ENCODE results near the gene PIM3.
A peak's percentile ranks its signal among the peaks of the same experiment; 100 is the strongest.
"Not testable (repeated sequence)": the region's sequence is repeated elsewhere in the genome, so short reads cannot be mapped to it uniquely, and the experiment has no call there.

PIM3 gene

DNA sequence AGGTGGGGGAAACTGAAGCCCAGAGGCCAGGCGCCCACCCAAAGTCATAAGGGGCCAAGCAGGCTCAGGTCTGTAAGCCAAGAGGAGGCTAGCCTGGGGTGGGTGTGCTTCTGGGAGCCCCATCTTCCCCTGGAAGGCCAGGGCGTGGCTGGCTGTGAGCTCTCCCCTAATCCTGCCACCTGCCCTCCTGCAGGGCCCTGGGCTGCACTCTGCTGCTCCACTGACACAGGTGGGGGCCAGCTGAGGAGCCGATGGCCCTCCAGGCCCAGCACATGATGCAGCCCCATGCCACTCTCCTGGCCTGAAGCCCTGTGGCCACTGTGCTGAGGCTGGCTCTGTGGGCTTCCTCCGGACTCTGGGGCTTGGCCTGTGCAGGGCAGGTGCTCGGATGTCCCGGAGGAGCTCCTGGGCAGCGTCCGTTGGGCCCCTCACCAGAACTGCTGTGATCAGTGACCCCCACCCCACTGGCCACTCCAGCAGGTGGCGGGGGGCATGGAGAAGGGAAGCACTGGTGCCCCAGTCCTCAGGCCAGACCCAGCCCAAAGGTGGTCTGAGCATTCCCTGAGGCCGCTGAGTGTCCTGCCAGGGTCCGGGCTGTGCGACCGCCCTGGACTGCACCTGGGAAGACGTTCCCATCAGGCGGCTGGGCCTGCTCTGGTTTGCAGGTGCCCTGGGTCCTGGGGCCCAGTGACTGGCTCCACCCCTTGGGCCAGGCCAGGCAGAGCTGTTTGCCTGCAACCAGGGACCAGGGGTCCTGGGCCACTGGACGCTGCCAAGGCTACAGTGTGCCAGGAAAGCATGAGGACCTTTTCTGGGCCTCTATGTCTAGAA lies 8.5 kb downstream of the PIM3 start:
- DNase-seq, result no peak

DNA sequence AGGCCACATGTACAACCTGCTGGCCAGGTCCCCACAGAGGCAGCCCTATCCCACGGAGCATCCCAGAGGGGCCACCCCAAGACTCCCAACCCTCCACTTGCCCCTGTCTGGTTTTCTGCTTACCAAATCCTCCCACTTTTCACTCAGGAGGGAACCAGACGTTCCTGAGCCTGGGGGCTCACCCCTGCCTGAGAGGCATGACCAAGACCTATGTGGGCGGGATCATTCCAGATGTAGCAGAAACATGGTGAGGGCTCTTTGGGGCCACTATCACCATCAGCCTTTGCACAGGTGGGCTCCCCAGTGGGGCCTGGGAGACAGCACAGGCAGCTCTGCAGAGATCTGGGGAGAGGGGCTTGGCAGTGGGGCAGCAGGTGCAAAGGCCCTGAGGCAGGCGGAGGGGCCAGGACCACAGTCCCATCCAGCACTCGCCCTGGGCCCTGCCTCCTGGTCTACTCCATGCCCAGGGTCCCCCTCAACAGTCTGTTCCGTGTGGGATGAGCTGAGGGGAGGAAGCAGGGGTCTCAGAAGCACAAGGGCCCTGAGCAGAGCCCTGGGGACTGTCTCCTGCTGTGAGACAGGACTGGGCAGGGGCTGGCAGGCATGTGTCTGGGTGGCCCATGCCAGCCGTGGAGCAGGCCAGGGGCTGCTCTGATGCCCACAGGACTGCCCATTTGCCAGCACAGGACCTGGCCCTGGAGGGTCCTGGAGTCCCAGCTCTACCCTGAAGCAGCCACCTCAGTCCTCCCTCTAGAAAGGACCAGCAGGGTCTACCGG lies 9.4 kb downstream of the PIM3 start:
- no peak for DNase-seq

DNA sequence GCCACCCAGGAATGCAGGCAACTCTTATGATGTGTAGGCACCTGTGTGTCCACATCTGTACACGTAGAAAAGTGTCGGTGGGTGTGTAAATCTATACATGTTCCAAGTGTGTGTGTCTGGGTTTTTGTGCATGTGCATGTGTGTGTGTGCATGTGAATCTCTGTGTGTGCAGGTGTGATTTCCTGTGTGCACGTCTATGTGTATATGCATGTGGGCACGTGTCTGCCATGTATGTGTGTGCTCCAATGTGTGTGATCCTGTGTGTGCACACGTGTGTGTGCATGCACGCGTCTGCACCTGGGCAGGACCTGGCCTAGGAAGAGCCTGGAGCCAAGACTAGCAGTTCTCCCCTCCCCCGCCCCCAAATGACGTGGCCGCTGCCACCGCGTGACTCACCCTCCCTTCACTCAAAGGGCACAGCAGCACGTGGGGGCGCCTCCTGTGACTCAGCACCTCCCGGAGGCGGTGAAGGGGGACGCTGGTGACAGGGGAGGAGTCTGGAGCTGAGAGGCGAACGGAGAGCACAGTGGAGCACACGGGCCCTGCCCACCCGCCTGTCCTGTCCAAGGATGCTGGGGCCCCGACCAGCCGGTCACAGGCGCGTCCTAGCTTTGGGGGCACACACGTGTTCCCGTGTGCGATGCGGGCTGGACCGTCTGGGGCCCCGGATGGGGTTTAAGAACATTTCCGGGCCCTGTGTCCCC lies 10.1 kb downstream of the PIM3 start:
- peak; percentile 94 to 99 for DNase-seq

DNA sequence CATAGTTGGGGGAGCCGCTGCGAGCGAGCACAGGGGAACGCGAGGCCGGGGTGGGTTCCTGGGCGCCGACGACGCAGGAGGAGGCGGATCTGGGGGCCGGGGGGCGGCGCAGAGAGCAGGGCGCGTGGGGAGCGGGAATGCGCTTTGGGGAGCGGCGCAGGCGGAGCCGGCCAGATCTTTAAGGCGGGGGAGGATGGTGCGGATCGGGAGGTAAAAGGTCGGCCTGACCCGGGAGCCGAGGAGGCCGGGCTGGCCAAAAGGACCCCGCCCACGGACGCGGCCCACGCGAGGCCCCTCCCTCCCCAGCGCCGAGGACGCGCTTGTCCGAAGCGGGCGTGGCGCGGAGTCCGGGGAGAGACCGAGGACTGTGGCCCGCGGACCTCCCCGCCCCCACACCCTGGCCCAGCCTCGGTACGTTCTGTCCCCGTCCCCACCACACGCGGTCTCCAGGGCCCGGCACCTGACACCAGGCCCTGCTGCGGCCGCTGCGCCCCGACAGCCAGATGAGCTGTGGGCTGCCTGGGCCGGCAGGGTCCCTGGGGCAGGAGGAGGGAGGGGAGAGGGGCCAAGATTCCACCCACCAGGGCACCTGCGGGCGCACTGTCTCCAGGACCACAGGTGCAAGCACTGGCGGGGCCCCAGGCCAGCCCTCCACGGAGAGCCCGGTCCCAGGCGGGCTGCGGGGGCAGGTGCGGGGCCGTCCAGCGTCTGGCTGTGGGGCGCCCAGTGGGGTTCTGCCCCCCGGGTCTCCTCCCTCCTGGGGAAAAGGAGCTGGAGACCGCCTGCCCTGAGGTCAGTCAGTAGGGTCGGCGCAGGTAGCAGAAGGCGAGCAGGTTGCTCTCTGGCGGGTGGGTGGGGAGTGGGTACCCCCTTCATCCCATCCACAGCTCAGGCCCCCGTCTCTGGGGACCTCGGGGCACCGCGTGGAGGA lies 10.9 kb downstream of the PIM3 start:
- DNase-seq, result peak; percentile 79 to 87

DNA sequence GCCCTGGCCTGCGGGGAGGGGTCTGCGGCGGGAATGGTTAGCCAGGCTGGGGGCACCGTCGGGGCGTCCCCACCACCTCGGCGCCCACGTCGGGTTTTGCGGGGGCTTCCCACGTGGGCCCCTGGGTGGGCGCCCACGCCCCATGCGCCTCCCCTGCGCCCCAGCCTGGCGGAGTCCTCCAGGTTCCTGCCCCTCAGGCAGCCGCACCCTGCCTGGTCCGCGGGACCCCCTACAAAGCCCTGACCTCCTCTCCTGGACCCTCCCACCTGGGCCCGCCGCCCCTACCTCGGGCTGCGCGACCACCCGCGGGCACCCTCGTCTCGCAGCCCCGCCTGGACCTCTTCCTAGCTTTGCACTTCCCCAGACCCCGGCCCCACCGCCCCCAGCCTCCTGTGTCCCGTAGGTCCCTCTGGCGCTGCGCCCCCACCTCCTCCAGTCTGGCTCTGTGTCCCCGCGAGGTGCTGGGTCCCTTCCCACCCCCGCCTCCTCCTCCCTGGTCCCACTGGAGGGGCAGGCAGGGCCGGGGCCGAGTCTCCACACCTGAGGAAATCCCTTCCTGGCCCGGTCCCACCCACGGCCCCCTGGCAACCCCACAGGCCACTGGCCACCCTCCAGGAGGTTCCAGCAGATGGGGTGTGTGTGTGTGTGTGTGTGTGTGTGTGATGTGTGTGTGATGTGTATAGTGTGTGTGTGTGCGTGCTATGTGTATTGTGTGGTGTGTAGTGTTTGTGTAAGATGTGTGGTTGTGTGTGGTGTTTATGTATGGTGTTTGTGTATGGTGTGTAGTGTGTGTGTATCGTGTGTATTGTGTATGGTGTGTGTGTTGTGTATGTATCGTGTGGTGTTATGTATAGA lies 11.8 kb downstream of the PIM3 start:
- DNase-seq, result peak; percentile 24 to 40

DNA sequence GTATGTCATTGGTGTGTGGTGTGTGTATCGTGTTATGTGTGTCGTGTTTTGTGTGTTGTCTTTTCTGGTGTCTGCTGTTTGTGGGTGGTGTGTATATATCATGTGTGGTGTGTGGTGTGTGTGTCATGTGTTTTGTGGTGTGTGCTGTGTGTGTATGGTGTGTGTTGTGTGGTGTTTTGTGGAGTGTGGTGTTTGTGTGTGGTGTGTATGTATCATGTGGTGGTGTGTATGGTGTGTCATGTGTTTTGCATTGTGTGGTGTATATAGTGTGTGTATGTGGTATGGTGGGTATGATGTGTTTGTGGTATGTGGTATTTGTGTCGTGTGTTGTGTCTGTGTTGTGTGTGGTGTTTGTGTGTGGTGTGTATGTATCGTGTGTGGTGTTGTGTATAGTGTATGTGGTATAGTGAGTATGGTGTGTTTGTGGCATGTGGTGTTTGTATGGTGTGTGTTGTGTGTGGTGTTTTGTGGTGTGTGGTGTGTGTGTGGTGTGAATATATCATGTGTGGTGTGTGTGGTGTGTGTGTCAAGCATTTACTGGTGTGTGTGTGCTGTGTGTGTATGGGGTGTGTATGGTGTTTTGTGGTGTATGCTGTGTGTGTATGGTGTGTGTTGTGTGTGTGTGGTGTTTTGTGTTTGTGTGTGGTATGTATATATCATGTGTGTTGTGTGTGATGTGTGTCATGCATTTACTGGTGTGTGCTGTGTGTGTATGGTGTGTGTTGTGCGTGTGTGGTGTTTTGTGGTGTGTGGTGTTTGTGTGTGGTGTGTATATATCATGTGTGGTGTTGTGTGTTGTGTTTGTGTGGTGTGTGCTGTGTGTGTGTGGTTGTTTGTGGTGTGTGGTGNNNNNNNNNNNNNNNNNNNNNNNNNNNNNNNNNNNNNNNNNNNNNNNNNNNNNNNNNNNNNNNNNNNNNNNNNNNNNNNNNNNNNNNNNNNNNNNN lies 12.7 kb downstream of the PIM3 start:
- DNase-seq, result no peak

DNA sequence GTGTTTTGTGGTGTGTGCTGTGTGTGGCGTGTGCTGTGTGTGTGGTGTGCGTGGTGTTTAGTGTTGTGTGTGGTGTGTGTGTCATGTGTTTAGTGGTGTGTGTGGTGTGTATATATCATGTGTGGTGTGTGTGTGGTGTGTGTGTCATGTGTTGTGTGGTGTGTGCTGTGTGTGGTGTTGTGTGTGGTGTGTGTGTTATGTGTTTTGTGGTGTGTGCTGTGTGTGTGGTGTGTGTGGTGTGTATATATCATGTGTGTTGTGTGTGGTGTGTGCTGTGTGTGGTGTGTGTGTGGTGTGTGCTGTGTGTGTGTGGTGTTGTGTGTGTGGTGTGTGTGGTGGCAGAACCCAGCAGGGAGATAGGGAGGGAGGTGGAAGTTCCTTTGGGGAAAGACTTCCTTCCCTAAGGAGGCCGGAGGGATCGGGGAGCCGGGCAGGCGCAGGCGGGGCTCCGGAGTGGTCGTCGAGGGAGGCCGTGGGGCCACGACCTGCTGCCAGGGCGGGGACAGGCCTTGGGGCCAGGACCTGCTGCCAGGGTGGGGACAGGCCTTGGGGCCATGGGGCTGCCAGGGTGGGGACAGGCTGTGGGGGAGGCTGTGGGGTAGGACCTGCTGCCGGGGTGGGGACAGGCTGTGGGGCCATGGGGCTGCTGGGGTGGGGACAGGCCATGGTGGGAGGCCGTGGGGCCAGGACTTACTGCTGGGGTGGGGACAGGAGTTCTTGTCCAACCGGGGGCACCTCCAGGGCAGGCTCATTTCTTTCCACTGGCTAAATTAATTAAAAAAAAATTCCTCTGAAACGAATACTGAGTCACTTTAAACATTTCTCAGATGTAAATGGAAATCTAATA lies 15.2 kb downstream of the PIM3 start:
- peak; percentile 62 to 76 for DNase-seq

DNA sequence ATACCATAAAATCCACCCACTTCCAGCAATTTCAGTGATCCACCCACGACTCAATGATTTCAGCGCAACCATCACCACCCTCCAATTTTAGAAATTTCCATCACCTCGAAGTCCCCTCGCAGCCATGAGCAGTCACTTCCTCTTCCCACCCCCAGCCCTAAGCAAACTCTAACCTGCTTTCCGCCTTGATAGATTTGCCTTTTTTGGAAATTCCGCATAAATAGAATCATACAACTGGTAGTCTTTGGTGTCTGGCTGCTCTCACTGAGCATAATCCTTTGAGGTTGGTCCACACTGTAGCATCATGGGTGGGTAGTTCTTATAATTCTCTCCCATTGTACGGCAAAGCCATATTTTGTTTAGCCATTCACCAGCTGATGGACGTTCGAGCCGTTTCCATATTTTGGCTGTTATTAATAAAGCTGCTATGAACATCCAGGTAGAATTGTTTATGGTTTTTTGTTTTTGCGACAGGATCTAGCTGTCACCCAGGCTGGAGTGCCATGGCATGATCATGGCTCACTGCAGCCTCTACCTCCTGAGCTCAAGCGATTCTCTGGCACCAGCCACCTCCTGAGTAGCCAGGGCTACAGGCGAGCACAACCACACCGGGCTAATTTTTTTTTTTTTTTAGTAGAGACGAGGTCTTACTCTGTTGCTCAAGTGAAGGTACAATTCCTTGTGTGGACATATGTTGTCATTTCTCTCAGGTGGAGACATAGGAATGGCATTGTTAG lies 16.0 kb downstream of the PIM3 start:
- peak; percentile 49 to 83 for DNase-seq

DNA sequence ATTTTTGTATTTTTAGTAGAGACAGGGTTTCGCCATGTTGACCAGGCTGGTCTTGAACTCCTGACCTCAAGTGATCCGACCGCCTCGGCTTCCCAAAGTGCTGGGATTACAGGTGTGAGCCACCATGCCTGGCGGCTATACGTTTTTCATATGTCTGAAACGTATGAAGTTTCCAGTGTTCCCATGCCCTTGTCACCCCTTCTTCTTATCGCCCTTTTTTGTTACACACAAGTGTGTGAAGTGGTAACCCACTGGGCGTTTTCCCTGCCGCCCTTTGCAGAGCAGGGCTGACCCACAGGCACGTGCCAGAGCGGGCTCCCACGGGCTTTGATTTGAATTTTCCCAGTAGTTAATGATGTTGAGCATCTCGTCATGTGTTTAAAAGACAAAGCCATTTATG lies 17.0 kb downstream of the PIM3 start:
- no peak for DNase-seq

DNA sequence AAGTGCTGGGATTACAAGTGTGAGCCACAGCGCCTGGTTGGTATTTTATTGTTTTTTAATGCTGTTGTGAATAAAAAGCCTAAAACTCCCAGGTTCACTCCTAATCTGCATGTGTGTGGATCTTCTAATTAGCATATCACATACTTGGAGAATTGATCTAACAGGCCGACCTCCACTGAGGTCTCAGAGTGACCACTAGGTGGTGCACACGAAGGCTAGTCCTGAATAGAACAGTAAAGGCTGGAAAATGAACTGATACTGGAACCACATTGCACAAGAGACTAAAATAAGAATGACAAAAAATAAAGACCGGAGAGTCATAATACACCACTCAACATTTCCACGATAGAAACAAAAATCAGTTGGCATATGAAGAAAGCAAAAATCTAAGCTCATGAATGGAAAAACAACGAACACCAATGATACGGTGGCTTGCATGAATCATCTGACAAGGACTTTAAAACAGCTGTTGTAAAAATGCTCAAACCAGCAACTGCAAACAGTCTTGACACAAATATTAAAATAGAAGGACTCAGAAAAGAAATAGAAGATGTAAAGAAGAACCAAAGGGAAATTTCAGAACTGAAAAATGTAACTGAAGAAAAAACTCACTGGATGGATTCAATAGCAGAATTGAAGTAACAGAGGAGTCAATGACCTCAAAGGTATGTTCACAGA lies 19.2 kb downstream of the PIM3 start:
- peak in 1 of 2 experiments; percentile 42 for DNase-seq

DNA sequence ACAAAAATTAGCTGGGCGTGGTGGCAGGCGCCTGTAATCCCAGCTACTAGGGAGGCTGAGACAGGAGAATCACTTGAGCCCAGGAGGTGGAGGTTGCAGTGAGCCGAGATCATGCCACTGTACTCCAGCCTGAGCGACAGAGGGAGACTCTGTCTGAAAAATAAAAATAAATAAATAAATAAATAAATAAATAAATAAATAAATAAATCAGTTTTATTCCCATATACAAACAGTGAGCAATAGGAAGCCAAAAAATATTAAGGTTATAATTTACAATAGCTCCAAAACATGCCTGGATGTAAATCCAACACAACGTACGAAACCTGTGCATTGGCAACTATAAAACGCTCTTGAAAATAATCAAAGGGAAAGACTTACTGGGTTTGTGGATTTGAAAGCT lies 21.2 kb downstream of the PIM3 start:
- DNase-seq, result not testable (repeated sequence)

DNA sequence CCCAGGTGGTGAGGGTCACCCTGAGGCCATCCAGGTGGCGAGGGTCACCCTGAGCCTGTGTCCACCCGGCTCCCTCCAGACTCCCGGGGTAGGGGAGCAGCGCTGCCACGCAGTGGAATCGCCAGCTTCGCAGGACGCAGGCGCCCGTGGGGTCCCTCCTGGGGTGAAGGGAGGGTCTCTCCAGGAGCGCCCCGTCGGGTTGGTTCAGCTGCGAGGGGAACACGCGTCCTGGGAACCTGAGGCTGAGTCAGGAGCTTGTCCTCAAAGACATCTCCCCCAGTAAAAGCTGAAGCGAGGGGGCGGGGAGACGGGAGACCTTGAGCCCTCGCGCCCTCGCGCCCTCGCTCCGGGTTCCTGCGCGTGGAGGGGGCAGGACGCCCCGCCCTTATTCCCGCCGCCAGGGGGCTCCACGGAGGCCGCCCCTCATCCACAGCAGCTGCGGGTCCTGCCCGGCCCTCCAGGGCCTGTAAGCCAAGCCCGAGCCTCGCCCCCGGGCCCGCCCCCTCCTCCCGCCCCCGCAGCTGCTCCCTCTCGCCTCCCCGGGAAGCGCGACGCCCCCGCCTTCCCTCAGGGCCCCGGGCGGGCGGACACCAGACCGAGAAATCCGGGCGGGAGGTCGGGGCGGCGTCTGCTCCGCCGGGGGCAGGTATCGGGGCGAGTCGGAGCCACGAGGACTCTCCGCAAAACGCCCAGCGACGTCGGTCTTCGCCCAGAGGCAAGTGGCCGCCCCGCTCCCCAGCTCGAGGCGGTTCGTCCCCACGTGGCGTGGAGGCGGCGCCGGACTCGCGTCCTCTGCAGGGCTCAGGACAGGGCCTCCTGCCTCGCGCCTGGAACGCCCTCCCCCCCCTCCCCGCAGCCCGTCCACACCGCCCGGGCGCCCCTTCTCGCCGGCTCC lies 22.8 kb downstream of the PIM3 start:
- DNase-seq, result peak; percentile 34 to 61

DNA sequence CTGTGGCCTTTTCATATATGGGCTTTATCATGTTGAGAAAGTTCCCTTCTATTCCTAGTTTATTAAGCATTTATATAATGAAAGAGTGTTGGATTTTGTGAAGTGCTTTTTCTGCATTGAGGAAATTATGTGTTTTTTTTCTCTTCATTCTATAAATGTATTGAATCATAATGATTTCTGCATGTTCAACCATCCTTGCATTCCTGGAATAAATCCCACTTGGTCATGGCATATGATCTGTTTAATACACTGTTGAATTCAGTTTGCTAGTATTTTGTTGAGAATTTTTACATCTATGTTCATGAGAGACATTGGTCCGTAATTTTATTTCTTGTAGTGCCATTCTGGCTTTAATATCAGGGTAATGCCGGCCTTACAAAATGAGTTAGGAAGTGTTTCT lies 25.8 kb downstream of the PIM3 start:
- no peak for DNase-seq

DNA sequence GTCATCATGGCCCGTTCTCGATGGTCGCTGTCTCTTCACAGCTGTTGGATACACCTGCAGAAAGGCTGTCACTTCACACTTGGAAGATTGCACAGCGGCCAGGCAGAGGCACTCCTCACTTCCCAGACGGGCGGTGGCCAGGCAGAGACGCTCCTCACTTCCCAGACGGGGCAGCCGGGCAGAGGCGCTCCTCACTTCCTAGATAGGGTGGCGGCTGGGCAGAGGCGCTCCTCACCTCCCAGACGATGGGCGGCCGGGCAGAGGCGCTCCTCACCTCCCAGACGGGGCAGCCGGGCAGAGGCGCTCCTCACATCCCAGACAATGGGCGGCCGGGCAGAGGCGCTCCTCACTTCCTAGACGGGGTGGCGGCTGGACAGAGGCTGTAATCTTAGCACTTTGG lies 29.3 kb downstream of the PIM3 start:
- not testable (repeated sequence) for DNase-seq

DNA sequence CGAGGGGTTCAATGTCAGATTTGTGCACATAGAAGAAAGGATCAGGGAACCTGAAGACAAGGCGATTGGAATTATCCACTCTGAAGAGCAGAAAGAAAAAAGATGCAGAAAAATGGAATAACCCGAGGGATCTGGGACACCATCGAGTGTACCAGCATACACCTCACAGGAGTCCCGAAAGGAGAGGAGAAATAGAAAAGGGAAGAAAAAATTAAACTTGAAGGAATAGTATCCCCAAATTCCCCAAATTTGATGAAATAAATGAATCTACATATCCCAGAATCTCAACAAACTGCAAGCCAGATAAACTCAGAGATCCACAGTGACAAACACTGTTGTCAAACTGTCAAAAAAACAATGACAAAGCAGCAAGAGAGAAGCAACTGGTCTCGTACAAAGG lies 30.6 kb downstream of the PIM3 start:
- no peak for DNase-seq

DNA sequence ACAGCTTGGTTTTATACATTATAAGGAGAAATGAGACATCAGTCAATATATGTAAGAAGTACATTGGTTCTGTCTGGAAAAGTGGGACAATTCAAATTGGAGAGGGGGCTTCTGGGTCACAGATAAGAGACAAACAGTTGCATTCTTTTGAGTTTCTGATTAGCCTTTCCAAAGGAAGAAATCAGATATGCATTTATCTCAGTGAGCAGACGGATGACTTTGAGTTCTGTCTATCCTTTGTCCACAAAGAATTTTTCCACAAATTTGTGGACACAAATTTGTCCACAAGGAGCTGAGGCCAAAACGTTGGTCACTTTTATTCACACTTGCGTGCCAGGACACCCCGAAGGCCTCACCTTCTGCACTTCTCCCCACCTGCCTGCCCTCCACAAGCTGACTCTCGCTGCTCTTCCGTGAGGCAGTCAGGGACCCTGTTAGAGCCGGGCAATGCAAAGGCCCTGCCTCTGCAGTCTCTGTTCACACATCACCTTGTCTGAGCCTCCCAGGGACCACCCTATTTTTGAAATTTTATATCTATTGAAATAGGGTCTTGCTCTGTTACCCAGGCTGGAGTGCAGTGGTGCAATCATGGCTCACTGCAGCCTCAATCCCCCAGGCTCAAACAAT lies 31.4 kb downstream of the PIM3 start:
- no peak for DNase-seq

All from stimulated activated CD4-positive, alpha-beta T cell treated with anti-CD3 and anti-CD28 coated beads, Interleukin-4, amount 100 ng/mL, for 4 hours (primary cell).